Mesothelial cell of epicardium (in vitro differentiated cells): ENCODE data around the gene NRF1. TPM values are rescaled to one million over a fixed set of nuclear protein-coding genes. Genes with fewer than 3 reads are reported as not detected.

Experiments
- DNase-seq, 2 experiments: peaks; one replicate each; pipeline ENCODE4 v3.0.0; 2021; ENCODE audit warnings: low spot score in 2 of 2; ENCODE audit not compliant: unreplicated experiment in 2 of 2
- H3K27ac Mint-ChIP-seq: 2 replicates; pipeline ENCODE4 v1.8.0; 2021; ENCODE audit warnings: mixed read lengths
- H3K27me3 Mint-ChIP-seq: 2 replicates; pipeline ENCODE4 v1.8.0; 2021; ENCODE audit warnings: low read depth, mixed read lengths
- H3K36me3 Mint-ChIP-seq: 2 replicates; pipeline ENCODE4 v1.8.0; 2021; ENCODE audit warnings: mixed read lengths
- H3K4me1 Mint-ChIP-seq: 2 replicates; pipeline ENCODE4 v1.8.0; 2021; ENCODE audit warnings: mixed read lengths
- H3K4me3 Mint-ChIP-seq: 2 replicates; pipeline ENCODE4 v1.8.0; 2021; ENCODE audit warnings: mild to moderate bottlenecking, moderate library complexity, mixed read lengths
- H3K9me3 Mint-ChIP-seq: 2 replicates; pipeline ENCODE4 v1.8.0; 2021; ENCODE audit warnings: mixed read lengths
- total RNA-seq: library from RNA; stranded (reverse); gene quantifications from 3 replicates; pipeline ENCODE4 v1.2.1, GENCODE V29; 2021
- TF ChIP-seq, protein P1 (sequence below): fragments of 200-600 bp; sonication (generic); IDR thresholded peaks from one replicate; pipeline ENCODE4 v1.5.0; 2021; ENCODE audit warnings: antibody characterized with exemption; ENCODE audit not compliant: unreplicated experiment

The NRF1 gene
- total RNA-seq, 1 donor from 2014 or later: 26.3 TPM

DNA sequence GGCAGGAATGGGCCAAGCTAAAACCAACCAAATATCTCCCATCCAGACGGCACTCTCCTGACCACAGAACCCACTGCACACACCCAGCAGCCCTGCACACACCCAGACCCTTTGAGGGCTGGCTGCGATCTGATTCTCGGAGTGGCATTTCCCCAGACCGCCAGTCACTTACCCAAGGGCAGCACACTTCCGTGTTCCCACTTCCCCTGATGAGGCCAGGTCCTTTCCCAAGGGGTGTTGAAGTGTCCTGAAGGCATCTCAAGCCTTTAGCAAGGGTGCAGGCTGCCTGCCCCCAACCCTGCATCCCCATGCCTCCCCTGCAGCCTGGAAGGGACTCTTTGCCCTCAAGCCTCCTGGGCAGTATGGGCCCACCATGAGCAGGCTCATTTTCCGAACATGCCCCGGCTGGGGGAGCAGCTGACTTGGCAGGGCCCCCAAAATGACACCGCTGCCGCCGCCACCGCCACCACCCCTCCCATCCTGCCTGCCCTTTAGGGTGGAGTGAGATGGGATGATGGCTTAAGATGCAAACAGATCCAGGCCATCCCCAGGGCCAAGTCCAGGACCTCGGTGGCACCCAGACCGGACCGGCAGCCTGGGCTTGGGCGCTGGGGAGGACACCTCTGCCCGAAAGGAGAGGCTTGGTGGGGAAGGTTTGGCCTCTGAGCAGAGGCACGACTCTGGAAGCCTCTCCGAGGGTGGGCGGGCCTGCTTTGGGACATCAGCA is 159.8 kb downstream of the NRF1 start:
- DNase-seq: no peak
- peaks cover 15% of the 10 kb centered on the region for H3K27me3 Mint-ChIP-seq
- H3K27ac Mint-ChIP-seq: no peak overlapping the region
- TF ChIP-seq, protein P1, sequence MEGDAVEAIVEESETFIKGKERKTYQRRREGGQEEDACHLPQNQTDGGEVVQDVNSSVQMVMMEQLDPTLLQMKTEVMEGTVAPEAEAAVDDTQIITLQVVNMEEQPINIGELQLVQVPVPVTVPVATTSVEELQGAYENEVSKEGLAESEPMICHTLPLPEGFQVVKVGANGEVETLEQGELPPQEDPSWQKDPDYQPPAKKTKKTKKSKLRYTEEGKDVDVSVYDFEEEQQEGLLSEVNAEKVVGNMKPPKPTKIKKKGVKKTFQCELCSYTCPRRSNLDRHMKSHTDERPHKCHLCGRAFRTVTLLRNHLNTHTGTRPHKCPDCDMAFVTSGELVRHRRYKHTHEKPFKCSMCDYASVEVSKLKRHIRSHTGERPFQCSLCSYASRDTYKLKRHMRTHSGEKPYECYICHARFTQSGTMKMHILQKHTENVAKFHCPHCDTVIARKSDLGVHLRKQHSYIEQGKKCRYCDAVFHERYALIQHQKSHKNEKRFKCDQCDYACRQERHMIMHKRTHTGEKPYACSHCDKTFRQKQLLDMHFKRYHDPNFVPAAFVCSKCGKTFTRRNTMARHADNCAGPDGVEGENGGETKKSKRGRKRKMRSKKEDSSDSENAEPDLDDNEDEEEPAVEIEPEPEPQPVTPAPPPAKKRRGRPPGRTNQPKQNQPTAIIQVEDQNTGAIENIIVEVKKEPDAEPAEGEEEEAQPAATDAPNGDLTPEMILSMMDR: no peak
- H3K36me3 Mint-ChIP-seq: no peaks in the 10 kb centered on the region
- H3K9me3 Mint-ChIP-seq: no peaks in the 10 kb centered on the region
- H3K4me1 Mint-ChIP-seq: peaks cover 2% of the 10 kb centered on the region
- no peak overlapping the region for H3K4me3 Mint-ChIP-seq

- Mint-ChIP-seq H3K36me3 (no peaks in the 10 kb centered on the region), H3K9me3 (no peaks in the 10 kb centered on the region), H3K27ac (no peak overlapping the region), H3K4me1 (peaks cover 2% of the 10 kb centered on the region), H3K27me3 (peaks cover 19% of the 10 kb centered on the region), H3K4me3 (no peak overlapping the region)
- no peak for DNase-seq
- TF ChIP-seq, protein P1: no peak
Measured at GRCh38 chr7:129771928-129772479, 160.5 kb downstream of the NRF1 start.

- Mint-ChIP-seq H3K4me3 (no peak overlapping the region), H3K36me3 (no peaks in the 10 kb centered on the region), H3K27me3 (peaks cover 27% of the 10 kb centered on the region), H3K27ac (no peak overlapping the region), H3K9me3 (no peaks in the 10 kb centered on the region), H3K4me1 (peaks cover 2% of the 10 kb centered on the region)
- no peak for DNase-seq
- TF ChIP-seq, protein P1: no peak
Measured at GRCh38 chr7:129772646-129773280, 161.2 kb downstream of the NRF1 start.

GRCh38 chr7:129773328-129773731 is 161.8 kb downstream of the NRF1 start:
- peaks cover 33% of the 10 kb centered on the region for H3K27me3 Mint-ChIP-seq
- DNase-seq: no peak
- H3K36me3 Mint-ChIP-seq: no peaks in the 10 kb centered on the region
- H3K4me1 Mint-ChIP-seq: peaks cover 2% of the 10 kb centered on the region
- no peaks in the 10 kb centered on the region for H3K9me3 Mint-ChIP-seq
- H3K4me3 Mint-ChIP-seq: no peak overlapping the region
- H3K27ac Mint-ChIP-seq: no peak overlapping the region
- TF ChIP-seq, protein P1: no peak

DNA sequence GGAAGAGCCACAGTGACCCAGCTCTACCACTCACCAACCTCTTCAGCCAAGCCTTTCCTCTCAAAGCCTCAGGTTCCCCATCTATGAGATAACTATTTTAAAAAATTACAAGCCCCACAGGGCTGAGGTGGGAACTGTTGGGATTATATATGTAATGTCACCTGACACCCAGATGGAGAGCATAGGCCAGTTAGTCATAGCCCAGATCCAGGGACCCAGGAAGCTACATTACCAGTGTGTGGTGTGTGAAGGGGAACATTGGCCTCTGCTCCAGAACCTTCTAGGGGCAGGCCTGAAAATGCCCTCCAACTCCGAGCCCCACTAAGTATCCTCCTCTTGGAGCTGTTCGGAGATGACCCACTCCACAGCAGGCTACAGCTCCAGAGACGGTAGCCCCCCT is 162.4 kb downstream of the NRF1 start:
- Mint-ChIP-seq H3K27ac (no peak overlapping the region), H3K9me3 (no peaks in the 10 kb centered on the region), H3K27me3 (peaks cover 38% of the 10 kb centered on the region), H3K4me3 (no peak overlapping the region), H3K36me3 (no peaks in the 10 kb centered on the region), H3K4me1 (peaks cover 5% of the 10 kb centered on the region)
- TF ChIP-seq, protein P1: no peak
- DNase-seq: no peak
